Esophagus muscularis mucosa (tissue), 3 donors: ENCODE data around the gene PELO.

Source experiments
- CTCF ChIP-seq, 3 experiments: fragments of 200-600 bp in 2 of 3; fragments of 450-650 bp in 1 of 3; sonication (generic) in 2 of 3; IDR thresholded peaks; one replicate each; pipeline ENCODE4 v1.5.1; 2017 to 2019; ENCODE audit warnings: antibody characterized with exemption in 3 of 3, mild to moderate bottlenecking in 2 of 3, moderate library complexity in 1 of 3
- POLR2A ChIP-seq: fragments of 450-650 bp; IDR thresholded peaks from one replicate; pipeline ENCODE4 v1.6.1; 2017; ENCODE audit warnings: antibody characterized with exemption, moderate library complexity, mild to moderate bottlenecking, low read depth
- POLR2AphosphoS5 ChIP-seq, 2 donors: sonication (generic); formaldehyde crosslinking; IDR thresholded peaks; one replicate each; pipeline ENCODE4 v1.6.1; 2017; ENCODE audit warnings: antibody characterized with exemption in 2 of 2

DNA sequence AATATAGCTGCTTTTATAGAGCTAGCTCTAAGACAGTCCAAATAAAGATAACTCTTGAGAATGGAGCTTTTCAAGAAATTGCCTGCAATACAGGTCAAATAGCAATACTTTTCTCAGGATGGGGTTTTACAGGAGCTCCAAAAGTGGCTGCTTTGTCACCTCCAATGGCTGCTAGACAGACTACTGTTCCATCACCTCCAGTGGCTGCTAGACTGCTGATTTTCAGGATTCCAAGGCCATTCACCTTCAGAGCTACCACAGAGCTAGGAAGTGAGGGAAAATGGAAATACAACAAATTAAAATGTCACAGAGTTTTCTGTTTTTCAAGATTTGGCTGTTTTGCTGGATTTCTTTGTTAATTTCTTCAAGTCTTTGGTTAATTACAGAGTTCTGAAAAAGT lies 8.5 kb upstream of the PELO start:
- no peak for TF ChIP-seq CTCF (IDR thresholded peaks at IDR 0.05)
- TF ChIP-seq POLR2A: no peak
- no peak for TF ChIP-seq POLR2AphosphoS5 (IDR thresholded peaks at IDR 0.05)
